Adrenal gland (tissue), 5 donors: ENCODE results near the gene TRIB2.

Experiments
- CTCF ChIP-seq, 6 experiments: fragments of 450-650 bp in 4 of 6; fragments of 200-600 bp in 2 of 6; sonication (generic) in 1 of 6; IDR thresholded peaks; 1 replicate in 5 of 6; 2 replicates in 1 of 6; pipeline versions ENCODE4 v1.5.1 to v1.8.0; 2016 to 2021; ENCODE audit warnings: antibody characterized with exemption in 6 of 6, mild to moderate bottlenecking in 2 of 6, moderate library complexity in 1 of 6
- POLR2A ChIP-seq, 2 donors: fragments of 450-650 bp; IDR thresholded peaks; one replicate each; pipeline ENCODE4 v1.6.1; 2017; ENCODE audit warnings: antibody characterized with exemption in 2 of 2, mild to moderate bottlenecking in 2 of 2, moderate library complexity in 1 of 2
- donor health status: DM: no; HTN: no; CAD: no.

DNA sequence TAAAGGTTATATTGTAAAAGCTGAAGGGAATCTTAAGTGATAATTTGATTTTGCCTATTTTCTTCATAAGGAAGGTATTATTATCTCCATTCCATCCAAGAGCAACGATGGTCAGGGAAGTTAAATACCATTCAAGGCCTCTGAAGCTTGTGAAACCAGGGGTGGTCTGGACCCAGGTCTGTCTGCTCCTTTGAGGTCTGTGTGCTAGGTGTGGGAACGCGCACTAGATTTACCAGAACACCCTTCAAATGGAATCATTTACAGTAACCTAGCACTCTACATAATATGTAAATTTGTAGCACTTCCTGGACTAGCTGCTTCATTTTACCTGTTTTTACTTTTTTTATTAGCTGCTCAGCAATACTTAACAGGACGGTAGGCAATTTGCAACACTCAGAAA is 6.4 kb upstream of the TRIB2 start:
- TF ChIP-seq POLR2A (IDR thresholded peaks at IDR 0.05) (no peak), CTCF (IDR thresholded peaks at IDR 0.05) (no peak)
